MCF 10A (cell line): ENCODE measurements around the gene TMEM204. TPM values are rescaled to one million over a fixed set of nuclear protein-coding genes. Genes with fewer than 3 reads are reported as not detected.

ENCODE experiments used
- BruUV-seq: library from RNA; stranded (reverse); fragments of 400-500 nt; replicated peaks from 2 replicates; lab custom pipeline; 2021; lab: Mats Ljungman, UMichigan
- CTCF ChIA-PET: fragments of 300-600 bp; sonication (Branson Sonifier 250); formaldehyde crosslinking; extraction: SDS; loops from one replicate; lab custom pipeline; 2021; ENCODE audit warnings: antibody characterized with exemption, inconsistent platforms; lab: Yijun Ruan, JAX
- POLR2A ChIA-PET: fragments of 300-600, 350-650 bp; sonication (Branson Sonifier 250); formaldehyde crosslinking; extraction: SDS; loops from one replicate; lab custom pipeline; 2020; ENCODE audit warnings: antibody characterized with exemption, inconsistent platforms; lab: Yijun Ruan, JAX
- DNase-seq: peaks from one replicate; pipeline ENCODE4 v3.0.0-alpha.2; 2018; ENCODE audit not compliant: unreplicated experiment
- H3K27ac Mint-ChIP-seq: one replicate; pipeline ENCODE4 v1.8.0; 2022; ENCODE audit warnings: mild to moderate bottlenecking, low read depth, mixed read lengths; ENCODE audit not compliant: unreplicated experiment
- H3K27me3 Mint-ChIP-seq: one replicate; pipeline ENCODE4 v1.8.0; 2022; ENCODE audit warnings: mixed read lengths; ENCODE audit not compliant: insufficient read depth, unreplicated experiment
- H3K36me3 Mint-ChIP-seq: one replicate; pipeline ENCODE4 v1.8.0; 2022; ENCODE audit warnings: mild to moderate bottlenecking, moderate library complexity, mixed read lengths; ENCODE audit not compliant: insufficient read depth, unreplicated experiment
- H3K4me1 Mint-ChIP-seq: one replicate; pipeline ENCODE4 v1.8.0; 2022; ENCODE audit warnings: mixed read lengths; ENCODE audit not compliant: insufficient read depth, unreplicated experiment
- H3K4me3 Mint-ChIP-seq: one replicate; pipeline ENCODE4 v1.8.0; 2022; ENCODE audit warnings: mild to moderate bottlenecking, moderate library complexity, mixed read lengths; ENCODE audit not compliant: unreplicated experiment
- H3K9me3 Mint-ChIP-seq: one replicate; pipeline ENCODE4 v1.8.0; 2022; ENCODE audit warnings: mixed read lengths; ENCODE audit not compliant: unreplicated experiment
- intact Hi-C: fragments of 100-400 bp; cut with micrococcal nuclease; formaldehyde crosslinking; loops from 2 replicates; pipeline ENCODE4 v1.14.1; 2022
- total RNA-seq: library from RNA; stranded (reverse); gene quantifications from 2 replicates; pipeline ENCODE4 v1.2.3, GENCODE V29; 2022
- TF ChIP-seq, protein P1 (sequence below): fragments of 200-600 bp; IDR thresholded peaks from one replicate; pipeline ENCODE4 v1.8.0; 2022; ENCODE audit warnings: antibody characterized with exemption, mild to moderate bottlenecking; ENCODE audit not compliant: unreplicated experiment

TMEM204 gene
- total RNA-seq, 1 experiment from 2014 or later: not detected

DNA sequence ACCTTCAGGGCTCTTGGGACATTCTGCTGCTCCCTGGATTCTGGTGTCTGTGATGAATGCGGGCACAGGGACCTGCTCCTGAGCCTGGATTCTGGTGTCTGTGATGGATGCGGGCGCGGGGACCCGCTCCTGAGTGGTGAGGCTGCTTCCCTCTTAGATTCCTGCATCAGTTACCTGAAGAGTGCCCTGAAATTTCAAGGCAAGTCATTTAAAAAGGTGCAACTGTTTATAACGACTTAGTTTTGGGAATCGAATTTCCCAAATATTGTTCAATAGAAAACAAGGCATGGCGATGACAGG, 7.0 kb downstream of the TMEM204 start:
- H3K9me3 Mint-ChIP-seq: no peaks in the 10 kb centered on the region
- ChIA-PET POLR2A (no interaction called here), CTCF (no interaction called here)
- H3K4me1 Mint-ChIP-seq: peaks cover 8% of the 10 kb centered on the region
- no peak for DNase-seq
- intact Hi-C loops: no loop called here
- no peak overlapping the region for H3K27ac Mint-ChIP-seq
- TF ChIP-seq, protein P1, sequence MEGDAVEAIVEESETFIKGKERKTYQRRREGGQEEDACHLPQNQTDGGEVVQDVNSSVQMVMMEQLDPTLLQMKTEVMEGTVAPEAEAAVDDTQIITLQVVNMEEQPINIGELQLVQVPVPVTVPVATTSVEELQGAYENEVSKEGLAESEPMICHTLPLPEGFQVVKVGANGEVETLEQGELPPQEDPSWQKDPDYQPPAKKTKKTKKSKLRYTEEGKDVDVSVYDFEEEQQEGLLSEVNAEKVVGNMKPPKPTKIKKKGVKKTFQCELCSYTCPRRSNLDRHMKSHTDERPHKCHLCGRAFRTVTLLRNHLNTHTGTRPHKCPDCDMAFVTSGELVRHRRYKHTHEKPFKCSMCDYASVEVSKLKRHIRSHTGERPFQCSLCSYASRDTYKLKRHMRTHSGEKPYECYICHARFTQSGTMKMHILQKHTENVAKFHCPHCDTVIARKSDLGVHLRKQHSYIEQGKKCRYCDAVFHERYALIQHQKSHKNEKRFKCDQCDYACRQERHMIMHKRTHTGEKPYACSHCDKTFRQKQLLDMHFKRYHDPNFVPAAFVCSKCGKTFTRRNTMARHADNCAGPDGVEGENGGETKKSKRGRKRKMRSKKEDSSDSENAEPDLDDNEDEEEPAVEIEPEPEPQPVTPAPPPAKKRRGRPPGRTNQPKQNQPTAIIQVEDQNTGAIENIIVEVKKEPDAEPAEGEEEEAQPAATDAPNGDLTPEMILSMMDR: no peak
- H3K36me3 Mint-ChIP-seq: peaks cover 10% of the 10 kb centered on the region
- H3K4me3 Mint-ChIP-seq: no peak overlapping the region
- no peaks in the 10 kb centered on the region for H3K27me3 Mint-ChIP-seq
- no TSS peak for BruUV-seq

DNA sequence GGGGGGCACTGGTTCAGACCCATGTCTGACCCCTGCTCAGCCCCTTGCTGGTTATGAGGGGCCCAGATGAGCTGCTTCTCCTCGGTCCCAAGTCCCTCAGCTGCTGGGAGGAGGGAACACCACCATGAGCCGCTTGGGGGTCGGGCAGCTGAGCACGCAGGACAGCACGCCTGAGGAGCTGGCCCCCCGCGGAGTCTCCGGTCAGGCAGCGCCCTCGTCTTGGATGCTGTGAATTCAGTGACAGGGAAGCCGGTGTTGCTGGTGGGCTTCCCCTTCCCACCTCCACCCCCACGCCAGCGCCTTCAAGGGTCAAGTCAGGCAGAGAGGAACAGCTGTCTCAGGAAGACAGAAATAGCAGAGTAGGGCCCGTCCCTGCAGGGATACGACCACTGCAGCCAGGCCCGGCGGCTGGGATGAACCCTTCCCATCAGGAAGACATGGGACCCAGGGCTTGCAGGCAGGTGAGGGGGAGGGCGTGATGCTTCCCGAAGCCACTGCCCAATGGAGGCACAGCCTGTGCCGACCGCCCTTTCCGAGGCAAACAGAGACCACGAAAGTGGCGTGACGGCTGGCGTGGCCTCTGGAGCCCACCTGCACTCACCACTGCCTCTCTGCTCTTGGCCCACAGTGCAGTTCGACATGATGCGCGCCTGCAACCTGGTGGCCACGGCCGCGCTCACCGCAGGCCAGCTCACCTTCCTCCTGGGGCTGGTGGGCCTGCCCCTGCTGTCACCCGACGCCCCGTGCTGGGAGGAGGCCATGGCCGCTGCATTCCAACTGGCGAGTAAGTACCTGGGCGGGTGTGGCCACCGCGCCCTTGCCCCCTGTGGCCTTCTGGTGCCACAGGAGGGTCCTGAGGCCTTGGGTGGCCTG, 8.1 kb downstream of the TMEM204 start:
- intact Hi-C loops: no loop called here
- TF ChIP-seq, protein P1: no peak
- no TSS peak for BruUV-seq
- peaks cover 10% of the 10 kb centered on the region for H3K36me3 Mint-ChIP-seq
- H3K27me3 Mint-ChIP-seq: no peaks in the 10 kb centered on the region
- ChIA-PET CTCF (no interaction called here), POLR2A (interaction anchor here (0.5 kb wide), 1 partner anchor 241 kb away, joined by 5 read pairs; the partner anchor contains the start of genes NUBP2 and SPSB3)
- H3K4me3 Mint-ChIP-seq: no peak overlapping the region
- no peaks in the 10 kb centered on the region for H3K9me3 Mint-ChIP-seq
- no peak for DNase-seq
- peaks cover 8% of the 10 kb centered on the region for H3K4me1 Mint-ChIP-seq
- H3K27ac Mint-ChIP-seq: no peak overlapping the region

DNA sequence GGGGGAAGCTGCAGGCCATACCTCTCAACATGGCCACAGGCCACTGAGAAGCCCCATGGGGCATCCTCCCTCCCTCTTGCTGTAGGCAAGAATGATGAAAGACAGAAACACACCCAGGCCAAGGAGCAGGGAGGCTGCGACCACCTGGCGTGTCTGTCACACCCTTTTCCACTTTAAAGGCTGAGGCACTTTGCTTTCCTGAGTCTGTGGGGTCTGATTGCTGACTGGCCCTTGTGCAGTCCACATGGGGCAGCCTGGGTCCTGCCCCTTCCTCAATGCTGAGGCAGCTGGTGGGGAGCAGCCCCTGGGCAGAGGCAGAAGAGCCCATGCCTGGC, 8.7 kb downstream of the TMEM204 start:
- DNase-seq: no peak
- intact Hi-C loops: no loop called here
- Mint-ChIP-seq H3K4me1 (peaks cover 8% of the 10 kb centered on the region), H3K4me3 (no peak overlapping the region), H3K27me3 (no peaks in the 10 kb centered on the region), H3K36me3 (peaks cover 9% of the 10 kb centered on the region), H3K27ac (no peak overlapping the region), H3K9me3 (no peaks in the 10 kb centered on the region)
- POLR2A ChIA-PET: no interaction called here
- no TSS peak for BruUV-seq
- CTCF ChIA-PET: no interaction called here
- TF ChIP-seq, protein P1: no peak

DNA sequence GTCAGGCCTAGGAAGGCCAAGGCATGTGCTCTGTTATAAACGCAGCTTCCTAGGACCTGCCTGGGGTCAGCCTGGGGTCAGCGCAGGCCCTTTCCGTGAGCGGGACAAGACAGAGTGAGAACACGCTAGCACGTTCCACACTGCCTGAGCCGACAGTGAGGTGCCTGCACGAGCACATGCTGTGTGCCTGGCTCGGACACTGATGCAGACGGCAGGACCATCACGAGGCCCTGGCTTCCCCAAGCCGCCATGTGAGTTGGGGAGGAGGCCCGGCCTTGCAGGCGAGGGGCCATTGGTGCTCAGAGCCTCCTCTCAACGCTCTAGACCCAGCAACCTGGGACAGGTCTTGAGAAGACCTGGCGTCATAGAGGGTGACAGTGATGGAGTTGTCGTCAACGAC, 9.1 kb downstream of the TMEM204 start:
- Mint-ChIP-seq H3K4me3 (no peak overlapping the region), H3K4me1 (peaks cover 8% of the 10 kb centered on the region), H3K9me3 (no peaks in the 10 kb centered on the region), H3K27me3 (no peaks in the 10 kb centered on the region), H3K36me3 (peaks cover 10% of the 10 kb centered on the region), H3K27ac (no peak overlapping the region)
- intact Hi-C loops: no loop called here
- TF ChIP-seq, protein P1: no peak
- no TSS peak for BruUV-seq
- ChIA-PET POLR2A (no interaction called here), CTCF (no interaction called here)
- DNase-seq: no peak
